ENCODE data around the gene COX19. TPM values are rescaled to one million over a fixed set of nuclear protein-coding genes. Genes with fewer than 3 reads are reported as not detected.

The COX19 gene
- total RNA-seq, 1 donor from 2014 or later = 2.1 TPM

DNA sequence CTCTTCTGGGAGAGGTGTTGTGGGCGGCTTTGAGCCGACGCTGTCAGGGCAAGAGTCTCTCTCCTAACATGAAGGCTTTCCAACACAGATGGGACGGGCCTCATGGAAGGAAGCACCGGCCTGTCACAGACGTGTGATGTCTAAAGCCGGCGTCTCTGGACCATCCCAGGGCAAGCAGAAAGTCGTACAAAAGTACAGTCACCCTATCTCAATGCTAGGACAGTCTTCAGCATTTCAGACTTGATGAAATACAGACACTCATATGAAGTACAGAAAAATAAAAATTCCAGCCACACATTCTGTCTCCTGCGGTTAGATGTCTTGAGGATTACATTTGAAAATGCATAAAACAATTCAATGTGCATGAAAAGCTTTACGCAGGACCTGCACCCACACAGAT lies 38.2 kb upstream of the COX19 start:
- Histone ChIP-seq H3K4me3 (no peak overlapping the region), H3K36me3 (peaks cover 9 to 15% of the 10 kb centered on the region in 2 donors), H3K27me3 (no peaks in the 10 kb centered on the region), H3K27ac (no peak overlapping the region), H3K4me1 (no peaks in the 10 kb centered on the region), H3K9me3 (no peaks in the 10 kb centered on the region)
- TF ChIP-seq, protein P1, sequence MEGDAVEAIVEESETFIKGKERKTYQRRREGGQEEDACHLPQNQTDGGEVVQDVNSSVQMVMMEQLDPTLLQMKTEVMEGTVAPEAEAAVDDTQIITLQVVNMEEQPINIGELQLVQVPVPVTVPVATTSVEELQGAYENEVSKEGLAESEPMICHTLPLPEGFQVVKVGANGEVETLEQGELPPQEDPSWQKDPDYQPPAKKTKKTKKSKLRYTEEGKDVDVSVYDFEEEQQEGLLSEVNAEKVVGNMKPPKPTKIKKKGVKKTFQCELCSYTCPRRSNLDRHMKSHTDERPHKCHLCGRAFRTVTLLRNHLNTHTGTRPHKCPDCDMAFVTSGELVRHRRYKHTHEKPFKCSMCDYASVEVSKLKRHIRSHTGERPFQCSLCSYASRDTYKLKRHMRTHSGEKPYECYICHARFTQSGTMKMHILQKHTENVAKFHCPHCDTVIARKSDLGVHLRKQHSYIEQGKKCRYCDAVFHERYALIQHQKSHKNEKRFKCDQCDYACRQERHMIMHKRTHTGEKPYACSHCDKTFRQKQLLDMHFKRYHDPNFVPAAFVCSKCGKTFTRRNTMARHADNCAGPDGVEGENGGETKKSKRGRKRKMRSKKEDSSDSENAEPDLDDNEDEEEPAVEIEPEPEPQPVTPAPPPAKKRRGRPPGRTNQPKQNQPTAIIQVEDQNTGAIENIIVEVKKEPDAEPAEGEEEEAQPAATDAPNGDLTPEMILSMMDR (IDR thresholded peaks at IDR 0.05) = no peak
- no peak for DNase-seq (ENCODE audit: low spot score in 2 of 2)
- intact Hi-C loops (cut with DNase I) = no loop called here

DNA sequence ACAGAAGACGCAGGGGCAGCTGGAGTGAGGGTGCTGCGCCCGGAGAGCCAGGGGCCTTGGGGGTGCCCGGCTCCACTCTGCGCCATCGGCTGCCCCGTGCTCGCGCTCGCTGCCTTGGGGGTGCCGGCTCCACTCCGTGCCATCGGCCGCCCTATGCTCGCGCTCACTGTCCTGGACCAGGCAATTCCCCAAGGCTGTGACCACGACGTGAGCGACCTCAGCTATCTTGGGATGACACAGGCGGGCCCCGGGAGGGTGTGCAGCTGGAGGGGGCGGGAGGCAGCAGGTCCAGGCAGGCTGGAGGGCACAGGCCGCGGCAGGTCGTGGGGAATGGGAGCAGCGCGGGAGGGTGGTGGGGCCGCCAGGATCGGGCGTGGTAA lies 37.4 kb upstream of the COX19 start:
- no peaks in the 10 kb centered on the region for H3K4me1 ChIP-seq

DNA sequence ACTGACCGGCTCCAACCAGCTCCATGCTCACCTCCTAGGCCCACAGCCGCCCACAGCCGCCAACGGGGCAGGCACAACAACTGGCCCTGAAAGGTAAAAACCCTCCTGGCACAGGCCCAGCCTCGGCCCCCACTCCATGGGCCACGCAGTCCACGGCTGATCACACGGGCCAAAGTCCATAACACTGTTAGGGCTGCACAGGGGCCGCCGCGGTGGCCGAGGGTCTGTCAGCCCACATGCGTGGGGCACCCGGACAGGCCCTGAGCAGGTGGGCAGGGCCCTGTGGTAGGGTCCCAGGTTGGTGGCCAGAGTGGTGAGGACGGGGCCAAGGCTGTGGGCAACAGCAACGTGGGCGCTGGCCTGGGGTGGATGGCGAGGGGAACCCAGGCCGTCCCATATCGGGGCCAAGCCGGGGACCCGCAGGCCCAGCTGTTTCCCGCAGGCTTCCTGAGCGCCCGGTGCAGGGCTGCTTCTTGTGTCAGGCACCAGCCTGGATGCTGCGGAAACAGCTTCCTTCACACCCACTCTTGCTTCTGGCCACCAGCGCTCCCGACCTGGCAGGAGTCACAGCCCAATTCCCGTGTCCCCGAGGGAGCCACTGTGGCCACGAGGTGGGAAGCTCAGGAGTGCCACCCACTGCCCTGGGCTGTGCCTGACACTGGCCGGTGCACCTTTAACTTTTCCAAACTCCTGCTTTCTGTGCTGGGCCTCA lies 36.8 kb upstream of the COX19 start:
- no peak for DNase-seq (ENCODE audit: low spot score in 2 of 2)
- no peak overlapping the region for H3K27ac ChIP-seq
- H3K9me3 ChIP-seq = no peaks in the 10 kb centered on the region
- intact Hi-C loops (cut with DNase I) = no loop called here
- no peaks in the 10 kb centered on the region for H3K4me1 ChIP-seq
- no peaks in the 10 kb centered on the region for H3K27me3 ChIP-seq
- no peak overlapping the region for H3K4me3 ChIP-seq
- TF ChIP-seq, protein P1 (IDR thresholded peaks at IDR 0.05) = no peak
- peaks cover 13 to 25% of the 10 kb centered on the region in 2 donors for H3K36me3 ChIP-seq

More for the DNA sequence above, 37.4 kb upstream of the COX19 start:
- Histone ChIP-seq H3K36me3 (peaks cover 9 to 20% of the 10 kb centered on the region in 2 donors), H3K9me3 (no peaks in the 10 kb centered on the region), H3K27ac (no peak overlapping the region), H3K27me3 (no peaks in the 10 kb centered on the region), H3K4me3 (no peak overlapping the region)
- intact Hi-C loops (cut with DNase I) = no loop called here
- TF ChIP-seq, protein P1 (IDR thresholded peaks at IDR 0.05) = no peak
- no peak for DNase-seq (ENCODE audit: low spot score in 2 of 2)

DNA sequence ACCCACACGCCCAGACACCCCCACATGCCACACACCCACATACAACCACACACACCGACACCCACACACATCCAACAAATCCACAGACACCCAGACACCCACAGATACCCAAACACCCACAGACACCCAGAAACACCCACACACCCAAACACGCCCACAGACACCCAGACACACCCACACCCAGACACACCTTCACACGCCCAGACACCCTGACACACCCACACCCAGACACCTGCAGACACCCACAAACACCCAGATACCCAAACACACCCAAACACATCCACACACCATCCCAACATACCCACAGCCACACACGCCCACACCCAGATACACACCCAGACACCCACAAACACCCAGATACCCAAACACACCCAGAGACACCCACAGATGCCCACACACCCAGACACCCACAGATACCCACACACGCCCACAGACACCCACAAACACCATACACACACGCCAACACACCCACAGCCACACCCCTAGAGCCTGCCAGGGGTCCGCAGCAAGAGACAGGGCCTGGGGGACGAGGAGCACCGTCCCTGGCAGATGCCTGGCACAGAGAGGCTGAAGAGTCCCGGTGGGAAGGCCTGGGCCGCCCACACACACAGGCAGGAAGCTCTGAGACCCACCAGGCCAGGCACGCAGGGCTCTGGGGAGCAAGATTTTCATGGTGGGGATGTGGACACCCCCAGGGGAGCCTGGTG lies 36.1 kb upstream of the COX19 start:
- TF ChIP-seq, protein P1 (IDR thresholded peaks at IDR 0.05) = no peak
- no peaks in the 10 kb centered on the region for H3K4me1 ChIP-seq
- H3K27ac ChIP-seq = no peak overlapping the region

DNA sequence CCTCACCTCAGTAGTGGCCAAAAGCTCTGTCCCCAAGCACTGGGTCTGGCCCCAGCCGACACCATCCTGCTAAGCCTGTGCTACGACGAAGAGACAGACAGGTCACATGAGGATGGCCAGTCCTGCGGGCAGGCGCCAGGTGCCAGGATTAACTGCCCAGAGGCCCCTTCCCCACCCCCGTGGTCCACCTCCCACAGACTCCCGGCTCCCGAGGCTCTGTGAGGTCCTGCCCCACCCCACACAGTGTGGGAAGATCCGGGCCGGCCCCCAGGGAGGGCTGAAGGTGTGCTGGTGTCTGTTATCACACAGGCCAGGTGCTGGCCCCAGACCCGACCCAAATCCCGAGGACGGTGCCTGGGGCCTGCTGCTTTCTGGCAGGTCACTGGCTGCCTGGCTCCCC lies 34.9 kb upstream of the COX19 start:
- Histone ChIP-seq H3K27ac (no peak overlapping the region), H3K4me3 (no peak overlapping the region), H3K4me1 (no peaks in the 10 kb centered on the region), H3K9me3 (no peaks in the 10 kb centered on the region), H3K36me3 (peaks cover 17 to 36% of the 10 kb centered on the region in 2 donors), H3K27me3 (no peaks in the 10 kb centered on the region)
- intact Hi-C loops (cut with DNase I) = no loop called here
- TF ChIP-seq, protein P1 (IDR thresholded peaks at IDR 0.05) = no peak
- DNase-seq (ENCODE audit: low spot score in 2 of 2) = no peak

More for the DNA sequence above, 36.1 kb upstream of the COX19 start:
- H3K9me3 ChIP-seq = no peaks in the 10 kb centered on the region
- DNase-seq (ENCODE audit: low spot score in 2 of 2) = no peak
- peaks cover 17 to 31% of the 10 kb centered on the region in 2 donors for H3K36me3 ChIP-seq
- no peaks in the 10 kb centered on the region for H3K27me3 ChIP-seq
- no peak overlapping the region for H3K4me3 ChIP-seq
- intact Hi-C loops (cut with DNase I) = no loop called here
